GM19395 (cell line): Measurements from ENCODE around the gene SIAH2.

Source experiments
- ATAC-seq: cut with Tn5 transposase; IDR thresholded peaks from one replicate; pipeline ENCODE4 v1.9.1; 2021; ENCODE audit warnings: mild to moderate bottlenecking, moderate library complexity; ENCODE audit not compliant: unreplicated experiment

SIAH2 gene

GRCh38 chr3:150775001-150775599, 12.1 kb upstream of the SIAH2 start:
- ATAC-seq: no peak

GRCh38 chr3:150773616-150774192, 10.7 kb upstream of the SIAH2 start:
- no peak for ATAC-seq

GRCh38 chr3:150771600-150771999, 8.6 kb upstream of the SIAH2 start:
- no peak for ATAC-seq

GRCh38 chr3:150770681-150771080, 7.7 kb upstream of the SIAH2 start:
- no peak for ATAC-seq

GRCh38 chr3:150766742-150767141, 3.8 kb upstream of the SIAH2 start:
- no peak for ATAC-seq

GRCh38 chr3:150765949-150766720, 3.2 kb upstream of the SIAH2 start:
- ATAC-seq: peak; percentile 24

GRCh38 chr3:150764967-150765366, 2.0 kb upstream of the SIAH2 start:
- no peak for ATAC-seq

GRCh38 chr3:150764566-150764965, 1.6 kb upstream of the SIAH2 start:
- ATAC-seq: no peak

- ATAC-seq: peak; percentile 19
Observed at GRCh38 chr3:150763841-150764483, 993 bp upstream of the SIAH2 start.

GRCh38 chr3:150762662-150763121, 277 bp downstream of the SIAH2 start:
- peak; percentile 4 for ATAC-seq

GRCh38 chr3:150761831-150762661, 923 bp downstream of the SIAH2 start:
- ATAC-seq: no peak

- ATAC-seq: peak; percentile 33
Observed at GRCh38 chr3:150760431-150761200, 2.4 kb downstream of the SIAH2 start.

- no peak for ATAC-seq
Observed at GRCh38 chr3:150759947-150760346, 3.0 kb downstream of the SIAH2 start.

- no peak for ATAC-seq
Observed at GRCh38 chr3:150759319-150759718, 3.6 kb downstream of the SIAH2 start.

- no peak for ATAC-seq
Observed at GRCh38 chr3:150757768-150758167, 5.2 kb downstream of the SIAH2 start.

GRCh38 chr3:150757364-150757763, 5.6 kb downstream of the SIAH2 start:
- no peak for ATAC-seq

GRCh38 chr3:150756491-150757059, 6.4 kb downstream of the SIAH2 start:
- ATAC-seq: no peak

- ATAC-seq: no peak
Observed at GRCh38 chr3:150755902-150756301, 7.1 kb downstream of the SIAH2 start.

GRCh38 chr3:150754896-150755295, 8.1 kb downstream of the SIAH2 start:
- ATAC-seq: no peak
